Activated T-helper 1 cell treated with anti-CD3 and anti-CD28 coated beads, Interleukin-12 subunit alpha, Interleukin-12 subunit beta, Interleukin-2, Interleukin-4 antibody, amounts not matched to agents 30 ng/mL and 10 ng/mL and 1 ng/mL, durations not matched to agents 14 hours and 24 hours and 36 hours (primary cell): ENCODE results near the gene TCEAL1. TPM values are rescaled to one million over a fixed set of nuclear protein-coding genes. Genes with fewer than 3 reads are reported as not detected.
"Not testable (repeated sequence)": the region's sequence is repeated elsewhere in the genome, so short reads cannot be mapped to it uniquely, and the experiment has no call there.

Source experiments
- DNase-seq: peaks from one replicate; pipeline ENCODE4 v3.0.0; 2021; ENCODE audit warnings: low spot score
- H3K27ac Mint-ChIP-seq: one replicate; pipeline ENCODE4 v1.8.0; 2021; ENCODE audit warnings: mild to moderate bottlenecking, mixed read lengths
- H3K27me3 Mint-ChIP-seq: one replicate; pipeline ENCODE4 v1.8.0; 2022; ENCODE audit warnings: mild to moderate bottlenecking, moderate library complexity, mixed read lengths; ENCODE audit not compliant: insufficient read depth
- H3K36me3 Mint-ChIP-seq: one replicate; pipeline ENCODE4 v1.8.0; 2021; ENCODE audit warnings: low read depth, mixed read lengths
- H3K4me1 Mint-ChIP-seq: one replicate; pipeline ENCODE4 v1.8.0; 2021; ENCODE audit warnings: low read depth, mixed read lengths
- H3K4me3 Mint-ChIP-seq: one replicate; pipeline ENCODE4 v1.8.0; 2021; ENCODE audit warnings: mild to moderate bottlenecking, moderate library complexity, mixed read lengths
- H3K9me3 Mint-ChIP-seq: one replicate; pipeline ENCODE4 v1.8.0; 2021; ENCODE audit warnings: mixed read lengths
- intact Hi-C: fragments of 100-400 bp; cut with micrococcal nuclease; formaldehyde crosslinking; loops from one replicate; pipeline ENCODE4 v1.15.1; 2024
- total RNA-seq: library from RNA; stranded (reverse); gene quantifications from 2 replicates; pipeline ENCODE4 v1.2.3, GENCODE V29; 2022

The TCEAL1 gene
- total RNA-seq, 1 donor from 2014 or later, result 2.6 TPM

DNA sequence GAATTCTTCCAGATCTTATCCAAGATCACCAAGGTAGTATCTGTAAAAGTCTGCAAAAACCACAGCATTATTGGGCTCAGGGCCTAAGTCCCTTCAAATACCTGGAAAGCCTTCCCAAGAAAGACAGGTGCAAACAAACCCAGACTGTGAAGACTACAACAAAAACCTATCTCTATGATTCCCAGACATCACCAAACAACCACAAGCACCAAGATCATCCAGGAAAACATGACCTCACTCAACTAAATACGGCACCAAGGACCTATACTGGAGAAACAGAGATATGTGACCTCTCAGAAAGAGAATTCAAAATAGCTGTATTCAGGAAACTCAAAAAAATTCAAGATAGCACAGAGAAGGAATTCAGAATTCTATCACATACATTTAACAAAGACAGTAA lies 15.3 kb downstream of the TCEAL1 start:
- H3K27me3 Mint-ChIP-seq, result peaks cover 17% of the 10 kb centered on the region
- intact Hi-C loops, result no loop called here

DNA sequence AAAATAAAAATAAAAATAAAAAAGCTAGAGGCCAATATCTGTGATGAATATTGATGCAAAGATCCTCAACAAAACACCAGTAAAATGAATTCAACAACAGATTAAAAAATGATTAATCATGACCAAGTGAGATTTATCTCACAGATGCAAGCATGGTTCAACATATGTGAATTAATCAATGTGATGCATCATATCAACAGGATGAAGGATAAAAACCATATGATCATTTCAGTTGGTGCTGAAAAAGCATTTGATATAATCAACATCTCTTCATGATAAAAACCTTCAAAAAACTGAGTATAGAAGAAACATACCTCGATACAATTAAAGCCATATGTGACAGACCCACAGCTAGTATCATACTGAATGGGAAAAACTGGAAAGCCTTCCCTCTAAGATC lies 18.9 kb downstream of the TCEAL1 start:
- no peak overlapping the region for H3K4me3 Mint-ChIP-seq
- H3K4me1 Mint-ChIP-seq, result no peaks in the 10 kb centered on the region
- H3K36me3 Mint-ChIP-seq, result no peaks in the 10 kb centered on the region
- H3K27ac Mint-ChIP-seq, result no peak overlapping the region
- DNase-seq, result no peak
- no peaks in the 10 kb centered on the region for H3K9me3 Mint-ChIP-seq
- H3K27me3 Mint-ChIP-seq, result peaks cover 18% of the 10 kb centered on the region
- intact Hi-C loops, result no loop called here

More for the DNA sequence above, 15.3 kb downstream of the TCEAL1 start:
- DNase-seq, result no peak
- H3K9me3 Mint-ChIP-seq, result no peaks in the 10 kb centered on the region
- no peak overlapping the region for H3K4me3 Mint-ChIP-seq
- H3K36me3 Mint-ChIP-seq, result no peaks in the 10 kb centered on the region
- H3K27ac Mint-ChIP-seq, result no peak overlapping the region
- no peaks in the 10 kb centered on the region for H3K4me1 Mint-ChIP-seq

DNA sequence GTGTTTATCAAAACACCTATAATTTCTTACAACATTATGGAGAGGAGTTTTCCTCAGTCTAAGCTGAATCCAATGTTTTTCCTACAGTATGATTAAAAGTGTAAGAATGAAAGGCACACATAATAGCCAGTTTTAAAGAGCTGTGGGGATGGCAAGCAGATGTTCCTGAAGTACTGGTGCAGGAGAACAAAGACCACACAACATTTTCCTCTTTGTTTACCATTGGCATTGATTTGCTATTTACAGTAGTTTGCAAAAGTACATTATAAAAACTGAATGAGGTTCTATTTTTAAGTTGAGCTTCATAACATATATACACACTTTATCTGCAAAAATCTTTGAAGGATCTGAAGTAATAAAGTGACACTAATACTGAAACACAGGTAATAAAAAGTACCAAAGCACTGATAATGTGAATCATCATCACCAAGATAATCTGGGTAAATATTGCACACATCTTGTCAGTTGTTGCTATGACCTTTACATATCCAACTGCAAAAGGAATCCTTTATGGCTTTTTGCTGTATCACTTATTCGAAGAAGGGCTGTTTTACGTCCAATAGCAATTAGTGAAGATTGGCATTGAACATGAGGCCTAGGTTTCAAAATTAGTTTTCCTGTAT lies 22.5 kb downstream of the TCEAL1 start:
- Mint-ChIP-seq H3K4me1 (no peaks in the 10 kb centered on the region), H3K4me3 (no peak overlapping the region), H3K27me3 (peaks cover 6% of the 10 kb centered on the region), H3K9me3 (no peaks in the 10 kb centered on the region), H3K36me3 (no peaks in the 10 kb centered on the region), H3K27ac (no peak overlapping the region)
- no peak for DNase-seq
- intact Hi-C loops, result no loop called here

DNA sequence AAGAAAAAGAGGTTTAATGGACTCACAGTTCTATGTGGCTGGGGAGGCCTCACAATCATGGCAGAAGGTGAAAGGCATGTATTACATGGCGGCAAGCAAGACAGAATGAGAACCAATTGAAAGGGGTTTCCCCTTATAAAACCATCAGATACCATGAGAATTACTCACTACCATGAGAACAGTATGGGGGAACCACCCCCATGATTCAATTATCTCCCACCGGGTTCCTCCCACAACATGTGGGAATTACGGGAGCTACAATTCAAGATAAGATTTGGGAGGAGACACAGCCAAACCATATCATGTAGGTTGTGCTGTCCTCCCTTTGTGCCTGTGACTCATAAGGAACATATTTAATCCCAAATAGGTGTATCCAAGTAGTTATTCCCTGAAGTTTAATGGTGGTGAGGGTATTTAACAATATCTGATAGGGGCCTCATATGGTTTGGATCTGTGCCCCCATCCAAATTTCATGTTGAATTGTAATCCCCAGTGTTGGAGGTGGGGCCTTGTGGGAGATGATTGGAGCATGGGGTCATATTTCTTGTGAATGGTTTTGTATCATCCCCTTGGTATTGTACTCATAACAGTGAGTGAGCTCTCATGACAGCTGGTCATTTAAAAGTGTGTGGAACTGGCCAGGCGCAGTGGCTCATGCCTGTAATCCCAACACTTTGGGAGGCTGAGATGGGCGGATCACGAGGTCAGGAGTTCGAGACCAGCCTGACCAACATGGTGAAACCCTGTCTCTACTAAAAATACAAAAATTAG lies 26.6 kb downstream of the TCEAL1 start:
- H3K4me1 Mint-ChIP-seq, DNase-seq, H3K27ac Mint-ChIP-seq, H3K36me3 Mint-ChIP-seq, H3K27me3 Mint-ChIP-seq, H3K4me3 Mint-ChIP-seq, intact Hi-C loops, H3K9me3 Mint-ChIP-seq: not testable (repeated sequence)

DNA sequence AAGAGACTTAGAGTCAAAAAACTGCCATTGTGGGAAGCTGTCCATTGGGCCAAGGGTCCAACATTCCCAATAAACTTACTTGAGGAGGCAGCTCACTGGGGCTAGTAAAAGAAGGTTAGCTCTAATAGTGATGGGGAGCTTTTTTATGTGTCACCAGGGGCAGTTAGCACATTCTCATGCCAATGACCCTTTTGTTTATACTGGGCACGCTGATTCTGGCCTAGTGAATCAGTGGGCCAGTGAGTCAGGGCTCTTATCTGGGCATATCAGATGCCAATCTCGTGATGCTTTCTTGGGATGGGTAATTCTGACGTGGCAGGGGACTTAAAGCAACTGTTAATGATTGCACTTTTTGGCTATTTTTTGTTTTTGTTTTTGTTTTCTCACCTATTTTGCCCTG lies 27.8 kb downstream of the TCEAL1 start:
- Mint-ChIP-seq H3K27ac (no peak overlapping the region), H3K9me3 (no peaks in the 10 kb centered on the region), H3K36me3 (no peaks in the 10 kb centered on the region), H3K4me1 (no peaks in the 10 kb centered on the region), H3K4me3 (no peak overlapping the region), H3K27me3 (peaks cover 2% of the 10 kb centered on the region)
- intact Hi-C loops, result no loop called here
- no peak for DNase-seq

DNA sequence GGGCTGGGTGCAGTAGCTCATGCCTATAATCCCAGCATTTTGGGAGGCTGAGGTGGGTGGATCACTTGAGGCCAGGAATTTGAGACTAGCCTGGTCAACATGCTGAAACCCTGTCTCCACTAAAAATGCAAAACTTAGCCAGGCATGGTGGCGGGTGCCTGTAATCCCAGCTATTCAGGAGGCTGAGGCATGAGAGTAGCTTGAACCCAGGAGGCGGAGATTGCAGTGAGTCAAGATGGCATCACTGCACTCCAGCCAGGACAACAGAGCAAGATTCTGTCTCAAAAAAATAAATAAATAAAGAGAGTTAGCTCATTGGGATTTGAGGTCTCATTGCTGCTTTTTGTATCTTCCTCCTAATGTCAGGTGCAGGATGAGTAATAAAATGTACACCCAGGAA lies 28.3 kb downstream of the TCEAL1 start:
- H3K36me3 Mint-ChIP-seq, DNase-seq, H3K4me3 Mint-ChIP-seq, H3K27ac Mint-ChIP-seq, H3K9me3 Mint-ChIP-seq, H3K4me1 Mint-ChIP-seq, intact Hi-C loops, H3K27me3 Mint-ChIP-seq: not testable (repeated sequence)

DNA sequence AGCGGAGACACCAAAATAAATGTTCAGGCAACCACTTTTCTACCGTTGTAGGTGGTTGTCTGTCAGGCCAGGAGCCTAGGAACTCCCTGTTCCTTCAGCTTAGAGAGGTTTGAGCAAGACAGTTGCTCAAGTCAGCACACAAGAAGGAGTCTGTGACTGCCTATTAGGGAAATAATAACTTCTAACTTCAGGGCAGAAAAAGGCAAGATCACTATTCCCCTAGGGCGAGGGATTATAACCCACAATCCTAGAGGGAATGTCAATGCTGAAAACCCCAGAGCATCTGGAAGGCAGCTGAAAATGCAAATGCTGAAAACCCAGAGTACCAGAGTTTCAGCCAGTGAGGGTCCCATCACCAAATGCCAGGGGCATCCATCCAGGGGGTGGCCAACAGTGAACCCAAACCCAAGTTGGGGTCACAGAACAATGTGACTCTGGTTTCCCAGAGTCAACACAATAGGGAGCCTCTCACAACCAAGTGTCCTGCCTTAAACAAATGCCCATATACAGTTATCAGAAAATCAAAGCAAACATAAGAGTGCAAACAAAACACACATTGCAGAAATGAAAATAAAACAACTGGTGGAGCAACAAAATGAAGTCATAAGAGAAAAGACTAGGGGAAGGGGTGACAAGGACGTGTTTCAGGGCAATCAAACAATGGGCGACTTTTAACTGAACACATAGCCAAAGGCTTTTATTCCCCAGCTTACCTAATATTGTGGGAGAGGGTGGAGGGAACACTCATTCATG lies 30.1 kb downstream of the TCEAL1 start:
- H3K36me3 Mint-ChIP-seq, result no peaks in the 10 kb centered on the region
- no peaks in the 10 kb centered on the region for H3K9me3 Mint-ChIP-seq
- no peak overlapping the region for H3K27ac Mint-ChIP-seq
- intact Hi-C loops, result no loop called here
- DNase-seq, result no peak
- peaks cover 4% of the 10 kb centered on the region for H3K27me3 Mint-ChIP-seq
- H3K4me1 Mint-ChIP-seq, result no peaks in the 10 kb centered on the region
- no peak overlapping the region for H3K4me3 Mint-ChIP-seq

DNA sequence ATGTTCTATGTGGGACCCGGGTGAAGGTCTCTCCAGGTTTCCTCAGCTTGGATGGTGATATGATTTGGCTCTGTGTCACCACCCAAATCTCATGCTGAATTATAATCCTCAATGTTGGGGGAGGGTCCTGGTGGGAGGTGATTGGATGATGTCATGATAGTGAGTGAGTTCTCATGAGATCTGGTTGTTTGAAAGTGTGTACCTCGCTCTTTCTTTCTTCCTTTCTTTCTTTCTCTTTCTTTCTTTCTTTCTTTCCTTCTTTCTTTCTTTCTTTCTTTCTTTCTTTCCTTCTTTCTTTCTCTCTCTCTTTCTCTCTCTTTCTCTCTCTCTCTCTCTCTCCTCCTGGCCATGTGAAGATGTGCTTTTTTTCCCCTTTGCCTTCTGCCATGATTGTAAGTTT lies 30.7 kb downstream of the TCEAL1 start:
- H3K4me1 Mint-ChIP-seq, H3K9me3 Mint-ChIP-seq, H3K27ac Mint-ChIP-seq, DNase-seq, H3K27me3 Mint-ChIP-seq, intact Hi-C loops, H3K4me3 Mint-ChIP-seq, H3K36me3 Mint-ChIP-seq: not testable (repeated sequence)

DNA sequence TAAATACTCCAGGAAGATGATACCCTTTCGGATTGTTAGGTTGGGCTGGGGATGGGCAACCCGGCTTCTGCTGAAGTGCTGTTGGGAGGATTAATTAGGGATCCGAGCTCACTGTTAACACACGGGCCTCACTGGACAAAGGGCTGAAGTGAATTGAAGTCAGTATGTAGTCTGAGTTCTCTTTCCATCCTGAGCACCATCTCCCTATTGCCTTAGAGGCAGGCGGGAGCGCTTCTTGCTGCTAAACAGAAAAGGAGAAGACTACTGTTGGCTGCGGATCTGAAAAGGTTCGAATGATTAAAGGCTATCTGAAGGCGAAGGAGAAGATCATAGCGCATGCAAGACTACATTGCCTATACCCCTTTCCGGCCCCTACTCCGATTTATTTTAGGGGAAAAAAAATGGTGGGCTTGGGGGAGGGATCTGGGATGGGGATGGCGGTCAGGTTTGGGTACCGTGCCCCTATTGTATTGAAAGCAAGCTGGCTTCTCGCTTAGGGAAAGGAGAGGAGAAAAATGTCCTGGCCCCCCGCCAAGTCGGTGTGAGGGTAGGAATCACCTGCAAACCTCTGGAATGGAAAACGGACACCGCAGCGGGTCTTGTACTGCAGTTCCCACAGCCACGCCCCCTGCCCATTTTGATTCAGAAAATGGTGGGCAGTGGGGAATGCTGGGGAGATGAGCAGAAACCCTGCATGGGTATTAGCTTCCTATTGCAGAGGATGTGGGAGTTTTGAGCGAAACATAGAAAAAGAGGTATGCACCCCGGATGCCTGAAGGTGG lies 35.4 kb downstream of the TCEAL1 start:
- intact Hi-C loops, result no loop called here
- Mint-ChIP-seq H3K27me3 (peaks cover 10% of the 10 kb centered on the region), H3K4me3 (no peak overlapping the region), H3K36me3 (no peaks in the 10 kb centered on the region), H3K27ac (no peak overlapping the region), H3K9me3 (no peaks in the 10 kb centered on the region), H3K4me1 (no peaks in the 10 kb centered on the region)
- no peak for DNase-seq

DNA sequence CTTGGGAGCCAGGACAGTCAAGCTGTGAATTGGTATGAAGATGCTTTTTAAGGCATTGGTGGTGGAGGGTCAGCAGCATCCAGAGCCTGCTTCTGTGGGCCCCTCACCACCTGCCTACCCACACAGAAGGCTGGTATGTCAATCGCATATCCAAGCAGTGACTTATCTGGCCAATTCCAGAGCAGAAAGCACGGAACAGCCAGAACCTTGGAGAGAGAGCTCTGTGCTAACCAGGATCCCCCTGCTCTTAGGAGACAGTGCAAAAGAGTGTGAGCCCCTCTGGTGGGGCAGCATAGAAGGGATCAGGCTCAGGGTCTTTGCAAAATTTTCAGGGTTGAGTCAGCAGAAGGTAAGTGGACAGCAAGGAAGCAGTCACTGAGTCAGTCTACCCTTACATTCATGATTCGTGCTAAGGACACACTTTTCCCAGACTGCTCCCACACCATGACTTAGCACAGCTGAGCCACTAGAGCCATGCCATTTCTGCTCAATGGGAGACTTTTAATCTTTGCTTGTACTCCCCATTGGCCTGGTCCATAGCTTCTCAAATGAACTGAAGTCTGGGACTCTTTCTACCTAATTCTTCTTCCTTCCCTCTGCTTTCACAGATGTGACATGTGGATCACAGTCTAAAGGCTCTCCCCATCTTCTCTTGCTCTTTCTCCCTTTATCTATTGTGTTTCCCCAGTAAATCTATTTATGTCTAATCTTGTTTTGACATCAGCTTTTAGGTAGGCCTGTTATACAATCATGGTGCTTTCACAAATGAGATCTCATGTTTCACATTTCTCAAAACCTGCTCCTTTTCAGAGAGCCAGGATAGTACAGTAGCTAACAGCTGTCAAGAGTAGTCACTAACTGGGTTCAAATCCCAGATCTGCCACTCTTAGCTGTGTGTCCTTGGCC lies 37.7 kb downstream of the TCEAL1 start:
- Mint-ChIP-seq H3K27me3 (peaks cover 10% of the 10 kb centered on the region), H3K36me3 (no peaks in the 10 kb centered on the region), H3K4me1 (no peaks in the 10 kb centered on the region), H3K27ac (no peak overlapping the region), H3K9me3 (no peaks in the 10 kb centered on the region), H3K4me3 (no peak overlapping the region)
- intact Hi-C loops, result no loop called here
- DNase-seq, result no peak

DNA sequence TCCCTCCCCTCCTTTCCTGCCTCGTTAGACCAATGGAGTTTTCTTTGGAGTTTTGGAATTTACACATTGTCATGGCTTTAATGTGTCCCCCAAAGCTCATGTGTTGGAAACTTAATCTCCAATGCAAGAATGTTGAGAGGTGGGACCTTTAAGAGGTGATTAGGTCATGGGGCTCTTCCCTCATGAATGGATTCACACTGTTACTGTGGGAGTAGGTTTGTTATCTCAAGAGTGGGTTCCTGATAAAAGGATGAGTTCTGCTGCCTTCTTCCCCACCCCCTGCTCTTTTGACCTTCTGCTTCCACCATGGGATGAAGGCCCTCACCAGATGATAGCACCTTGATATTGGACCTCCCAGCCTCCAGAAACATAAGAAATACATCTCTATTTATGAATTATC lies 41.0 kb downstream of the TCEAL1 start:
- Mint-ChIP-seq H3K27me3 (peaks cover 3% of the 10 kb centered on the region), H3K36me3 (no peaks in the 10 kb centered on the region), H3K27ac (no peak overlapping the region), H3K9me3 (no peaks in the 10 kb centered on the region), H3K4me1 (no peaks in the 10 kb centered on the region), H3K4me3 (no peak overlapping the region)
- no peak for DNase-seq
- intact Hi-C loops, result no loop called here
